Activated CD4-positive, alpha-beta T cell treated with anti-CD3 and anti-CD28 coated beads, Interleukin-2, amount 50 U/mL, for 48 hours (primary cell): ENCODE measurements around the gene COPS3.
"Not testable (repeated sequence)": the region's sequence is repeated elsewhere in the genome, so short reads cannot be mapped to it uniquely, and the experiment has no call there.

ENCODE experiments used
- DNase-seq, 2 experiments: peaks; one replicate each; pipeline ENCODE4 v3.0.0-alpha.2; 2020

The COPS3 gene

GRCh38 chr17:17301659-17302058, 20.6 kb upstream of the COPS3 start:
- not testable (repeated sequence) for DNase-seq

DNA sequence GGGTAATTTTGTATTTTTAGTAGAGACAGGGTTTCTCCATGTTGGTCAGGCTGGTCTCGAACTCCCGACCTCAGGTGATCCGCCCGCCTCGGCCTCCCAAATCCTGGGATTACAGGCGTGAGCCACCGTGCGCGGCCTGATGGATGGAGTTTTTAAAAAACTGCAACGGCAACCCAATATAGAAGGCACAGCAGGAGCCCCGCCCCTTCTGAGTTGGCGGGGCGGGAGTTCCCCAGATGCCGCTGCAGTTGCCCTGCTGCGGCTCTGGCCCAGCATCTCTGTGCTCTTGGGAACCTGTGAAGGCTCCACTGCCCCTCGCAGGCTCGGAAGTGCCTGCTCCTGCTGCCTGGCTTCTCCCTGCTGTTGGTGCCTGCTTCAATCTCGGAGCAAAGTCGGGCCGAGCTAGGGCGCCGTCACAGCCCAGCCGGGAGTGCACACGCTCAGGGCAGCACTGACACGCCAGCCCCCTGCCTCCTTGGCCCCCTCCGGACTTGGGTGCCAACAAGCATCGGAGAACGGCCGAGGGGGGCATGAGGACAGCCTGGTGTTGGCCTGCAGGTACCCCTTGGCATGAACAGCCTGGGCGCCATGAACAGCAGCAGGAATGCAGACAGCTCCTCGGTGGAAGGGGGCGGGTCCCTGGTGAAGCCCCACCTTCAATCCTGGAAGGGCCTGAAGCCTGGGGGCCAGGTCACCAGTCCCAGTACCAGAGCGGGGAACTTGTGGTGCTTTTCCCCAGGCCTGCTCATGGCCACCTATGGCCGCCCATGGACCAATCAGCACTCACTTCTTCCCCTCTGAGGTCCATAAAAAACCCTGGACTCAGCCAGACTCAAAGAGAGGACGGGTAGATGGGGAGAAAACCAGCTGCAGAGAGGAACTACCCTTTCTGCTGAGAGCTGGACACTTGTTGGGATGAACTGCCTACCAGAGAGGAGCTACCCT, 19.9 kb upstream of the COPS3 start:
- peak; percentile 61 to 72 for DNase-seq

DNA sequence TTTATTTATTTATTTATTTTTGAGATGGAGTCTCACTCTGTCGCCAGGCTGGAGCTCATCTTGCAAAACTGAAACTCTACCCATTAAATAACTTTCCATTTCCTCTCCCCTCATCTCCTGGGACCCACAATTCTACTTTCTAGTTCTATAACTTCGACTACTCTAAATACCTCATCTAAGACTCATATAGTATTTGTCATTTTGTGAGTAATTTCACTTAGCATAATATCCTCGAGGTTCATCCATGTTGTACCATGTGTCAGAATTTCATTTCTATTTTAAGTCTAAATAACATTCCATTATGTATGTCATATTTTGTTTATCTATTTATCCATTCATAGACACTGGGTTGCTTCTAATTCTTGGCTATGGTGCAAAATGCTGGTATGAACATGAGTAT, 17.1 kb upstream of the COPS3 start:
- DNase-seq = no peak

DNA sequence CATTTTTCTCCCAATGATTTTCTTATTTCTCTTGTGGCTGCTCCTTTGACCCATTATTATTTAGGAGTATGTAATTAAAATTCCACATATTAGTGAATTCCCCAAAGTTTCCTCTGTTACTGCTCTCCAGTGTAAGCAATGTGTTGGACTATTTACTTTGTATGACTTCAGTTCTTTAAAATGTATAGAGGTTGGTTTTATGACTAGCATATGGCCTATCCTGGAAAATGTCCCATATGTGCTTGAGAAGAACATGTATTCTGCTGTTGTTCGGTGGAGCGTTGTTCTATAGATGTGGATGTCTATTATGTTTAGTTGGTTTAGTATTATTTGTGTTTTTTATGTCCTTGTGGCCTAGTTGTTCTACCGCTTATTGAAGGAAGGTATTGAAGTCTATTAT, 16.2 kb upstream of the COPS3 start:
- no peak for DNase-seq

DNA sequence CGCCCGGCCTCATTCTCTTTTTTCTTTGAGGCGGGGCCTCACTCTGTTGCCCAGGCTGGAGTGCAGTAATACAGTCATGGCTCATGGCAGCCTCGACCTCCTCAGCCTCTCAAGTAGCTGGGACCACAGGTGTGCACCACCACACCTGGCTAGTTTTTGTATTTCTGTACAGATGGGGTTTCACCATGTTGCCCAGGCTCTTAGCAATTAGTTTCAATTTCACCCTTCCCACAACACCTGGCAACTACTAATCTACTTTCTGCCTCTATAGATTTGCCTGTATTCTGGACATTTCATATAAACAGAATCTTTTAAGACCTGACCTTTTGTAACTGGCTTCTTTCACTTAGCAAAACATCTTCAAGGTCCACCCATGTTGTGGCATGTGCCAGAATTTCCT, 14.1 kb upstream of the COPS3 start:
- no peak for DNase-seq

GRCh38 chr17:17289701-17290100, 8.7 kb upstream of the COPS3 start:
- DNase-seq = no peak

- DNase-seq = no peak
These were observed 8.0 kb upstream of the COPS3 start for GRCh38 chr17:17289086-17289485.

DNA sequence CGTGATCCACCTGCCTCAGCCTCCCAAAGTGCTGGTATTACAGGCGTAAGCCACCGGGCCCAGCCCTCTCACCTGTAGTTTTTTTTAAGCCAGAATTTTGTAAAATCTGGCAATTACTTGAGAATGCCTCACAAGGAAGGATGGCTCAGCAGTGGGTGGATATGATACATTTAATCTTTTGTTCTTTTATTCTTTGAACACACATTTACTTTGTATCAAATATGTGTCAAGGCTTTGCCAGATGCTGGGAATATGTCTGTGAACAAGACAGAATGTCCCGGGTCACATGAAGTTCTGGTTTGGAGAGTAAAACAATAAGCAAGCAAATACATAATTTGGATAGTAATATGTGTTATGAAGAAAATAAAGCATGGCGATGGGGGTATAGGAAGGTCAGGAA, 4.9 kb upstream of the COPS3 start:
- DNase-seq = no peak

- no peak for DNase-seq
These were observed 1.7 kb downstream of the COPS3 start for GRCh38 chr17:17279316-17279715.

GRCh38 chr17:17277431-17277830, 3.6 kb downstream of the COPS3 start:
- DNase-seq = not testable (repeated sequence)

GRCh38 chr17:17275971-17276370, 5.1 kb downstream of the COPS3 start:
- no peak for DNase-seq

DNA sequence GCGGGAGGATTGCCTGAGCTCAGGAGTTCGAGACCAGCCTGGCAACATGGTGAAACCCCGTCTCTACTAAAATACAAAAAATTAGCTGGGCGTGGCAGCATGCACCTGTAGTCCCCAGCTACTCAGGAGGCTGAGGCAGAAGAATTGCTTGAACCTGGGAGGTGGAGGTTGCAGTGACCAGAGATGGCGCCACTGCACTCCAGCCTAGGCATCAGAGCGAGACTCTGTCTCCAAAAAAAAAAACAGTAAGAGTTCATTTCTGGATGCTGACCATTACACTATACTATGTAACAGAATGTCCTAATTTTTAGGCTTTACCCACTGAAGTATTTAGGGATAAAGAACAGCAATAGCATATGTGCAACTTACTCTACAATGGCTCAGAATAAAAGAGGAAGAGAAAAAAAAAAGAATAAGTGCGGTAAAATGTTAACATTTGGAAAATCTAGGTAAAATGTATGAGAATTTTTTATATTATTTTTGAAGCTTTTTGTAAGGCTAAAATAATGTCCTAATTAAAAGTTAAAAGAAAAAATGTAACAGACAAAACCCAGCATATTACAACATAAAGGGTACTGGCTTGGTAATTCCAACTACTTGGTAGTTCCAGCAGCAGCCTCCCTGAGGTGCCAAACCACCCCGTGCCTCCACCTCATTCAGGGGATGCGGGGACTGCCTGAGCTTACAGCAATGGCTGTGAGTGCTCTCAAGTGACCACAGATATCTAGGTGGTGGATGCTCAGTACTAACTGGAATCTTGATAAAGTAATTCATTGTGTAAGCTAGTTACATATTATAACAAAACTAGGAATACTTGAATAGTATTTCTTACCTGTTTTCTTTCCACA, 10.9 kb downstream of the COPS3 start:
- DNase-seq = peak; percentile 12 to 42

DNA sequence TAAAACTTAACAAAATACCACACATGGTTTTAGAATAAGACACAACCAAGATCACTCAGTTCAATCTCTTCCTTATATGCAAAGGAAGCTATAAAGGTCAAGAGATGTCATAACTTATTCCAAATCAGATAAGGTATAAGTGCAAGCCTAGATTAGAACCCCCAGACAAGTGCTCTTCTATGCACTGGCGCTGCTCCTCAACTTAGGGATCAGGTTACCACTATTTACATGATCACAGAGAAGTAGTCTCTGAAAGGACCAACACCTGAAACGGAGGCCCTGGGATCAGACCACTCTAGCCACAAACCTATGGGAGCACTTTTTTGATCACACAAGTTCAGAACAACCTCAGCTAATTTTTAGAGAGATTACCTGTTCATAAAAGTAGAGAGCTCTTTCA, 16.6 kb downstream of the COPS3 start:
- no peak for DNase-seq

- no peak for DNase-seq
These were observed 22.0 kb downstream of the COPS3 start for GRCh38 chr17:17258998-17259397.

DNA sequence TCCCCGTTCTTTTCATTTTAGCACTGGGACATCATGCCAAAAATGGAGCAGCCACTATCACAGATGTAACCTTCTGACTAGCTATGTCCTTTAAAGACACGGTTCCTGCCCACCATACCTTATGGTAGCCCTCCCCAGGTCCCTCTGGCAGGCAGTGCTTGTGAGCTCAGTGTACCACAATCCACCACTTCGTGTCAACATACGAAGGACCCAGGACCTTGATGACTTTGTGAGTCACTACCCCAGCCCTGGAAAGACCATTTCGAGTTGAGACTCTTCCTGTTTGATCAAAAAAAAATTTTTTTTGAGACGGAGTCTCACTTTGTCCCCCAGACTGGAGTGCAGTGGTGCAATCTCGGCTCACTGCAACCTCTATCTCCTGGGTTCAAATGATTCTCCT, 23.0 kb downstream of the COPS3 start:
- no peak for DNase-seq

DNA sequence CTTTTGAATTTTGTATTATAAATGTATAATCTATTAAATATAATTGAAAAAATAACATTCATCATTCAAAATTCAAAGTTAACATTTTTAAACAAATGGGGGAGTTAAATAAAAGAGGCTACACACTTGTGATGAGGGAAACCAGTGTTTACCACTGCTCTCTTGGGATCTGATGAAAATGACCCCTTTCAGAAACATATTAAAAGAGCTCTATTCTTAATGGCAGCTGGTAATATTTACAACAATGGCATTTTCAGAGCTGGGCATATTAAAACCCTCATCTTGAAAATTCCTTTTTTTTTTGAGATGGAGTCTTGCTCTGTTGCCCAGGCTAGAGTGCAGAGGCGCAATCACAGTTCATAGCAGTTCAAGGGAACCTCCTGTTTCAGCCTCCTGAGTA, 24.7 kb downstream of the COPS3 start:
- no peak for DNase-seq

DNA sequence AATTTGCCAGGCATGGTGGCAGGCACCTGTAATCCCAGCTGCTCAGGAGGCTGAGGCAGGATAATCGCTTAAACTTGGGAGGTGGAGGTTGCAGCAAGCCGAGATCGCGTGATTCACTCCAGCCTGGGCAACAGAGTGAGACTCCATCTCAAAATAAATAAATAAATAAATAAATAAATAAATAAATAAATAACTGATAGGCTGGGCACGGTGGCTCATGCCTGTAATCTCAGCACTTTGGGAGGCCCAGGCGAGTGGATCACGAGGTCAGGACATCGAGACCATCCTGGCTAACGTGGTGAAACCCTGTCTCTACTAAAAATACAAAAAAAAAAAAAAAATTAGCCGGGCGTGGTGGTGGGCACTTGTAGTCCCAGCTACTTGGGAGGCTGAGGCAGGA, 25.4 kb downstream of the COPS3 start:
- not testable (repeated sequence) for DNase-seq

- DNase-seq = no peak
These were observed 27.0 kb downstream of the COPS3 start for GRCh38 chr17:17254036-17254435.

- no peak for DNase-seq
These were observed 27.6 kb downstream of the COPS3 start for GRCh38 chr17:17253406-17253805.

DNA sequence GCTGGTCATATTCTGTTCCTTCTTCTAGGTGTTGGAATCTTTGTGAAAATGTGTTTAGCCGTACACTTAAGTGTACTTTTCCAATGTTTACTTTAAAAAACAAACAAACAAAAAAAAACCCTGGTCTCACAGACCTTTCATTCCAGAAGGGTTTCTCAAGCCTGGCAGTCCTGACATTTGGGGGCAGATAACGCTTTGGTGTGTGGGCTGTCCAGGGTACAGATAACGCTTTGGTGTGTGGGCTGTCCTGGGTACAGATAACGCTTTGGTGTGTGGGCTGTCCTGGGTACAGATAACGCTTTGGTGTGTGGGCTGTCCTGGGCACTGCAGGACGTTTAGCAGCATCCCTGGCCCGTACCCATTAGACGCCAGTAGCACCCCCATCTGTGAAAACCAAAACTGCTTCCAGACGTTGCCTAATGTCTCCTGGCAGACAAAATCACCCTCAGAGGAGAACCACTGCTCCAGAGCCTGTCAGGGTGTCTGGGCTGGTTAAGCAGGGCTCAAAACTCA, 28.8 kb downstream of the COPS3 start:
- no peak for DNase-seq

GRCh38 chr17:17246879-17247278, 34.2 kb downstream of the COPS3 start:
- DNase-seq = no peak

DNA sequence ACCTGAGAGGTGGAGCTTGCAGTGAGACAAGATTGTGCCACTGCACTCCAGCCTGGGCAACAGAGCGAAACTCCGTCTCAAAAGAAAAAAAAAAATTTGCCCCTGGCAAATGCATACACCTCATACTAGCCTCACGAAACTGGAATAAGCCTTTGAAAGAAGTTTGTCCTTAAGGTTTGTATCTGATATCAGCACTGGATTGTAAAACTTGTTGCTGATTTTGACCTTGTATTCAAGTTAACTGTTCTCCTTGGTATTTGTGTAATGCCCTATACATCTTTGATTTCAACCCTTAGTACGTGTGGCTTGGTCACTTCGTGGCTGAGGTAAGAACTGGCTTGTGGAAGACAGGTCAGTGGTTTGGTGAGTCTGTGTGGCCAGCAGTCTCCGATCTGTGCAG, 37.9 kb downstream of the COPS3 start:
- no peak for DNase-seq

- DNase-seq = no peak
These were observed 38.8 kb downstream of the COPS3 start for GRCh38 chr17:17242246-17242645.

GRCh38 chr17:17241656-17242055, 39.4 kb downstream of the COPS3 start:
- DNase-seq = no peak
